ENCODE results near the gene LCP2.

DNA sequence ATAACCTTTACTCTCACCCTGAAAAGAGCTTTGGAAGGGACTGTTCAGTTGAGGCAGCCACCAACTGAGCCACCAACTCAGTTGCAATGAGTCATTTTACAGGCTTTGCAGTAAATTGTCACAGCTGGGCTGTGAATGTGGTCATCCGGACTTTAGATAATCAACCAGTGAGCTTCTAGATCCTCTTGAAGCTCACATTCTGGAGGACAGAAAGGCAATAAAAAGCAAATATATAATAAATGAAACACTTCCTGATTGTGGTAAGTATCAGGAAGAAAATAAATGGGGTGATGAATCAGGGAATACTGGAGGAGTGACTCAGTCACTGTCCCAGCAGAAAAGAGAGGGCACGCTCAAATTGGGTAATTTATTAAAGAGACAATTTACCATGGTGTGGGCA lies 78.0 kb downstream of the LCP2 start:
- TF ChIP-seq EZH2 (IDR thresholded peaks at IDR 0.05; ENCODE audit: borderline replicate concordance, low read length) = no peak
- TF ChIP-seq, protein P1, sequence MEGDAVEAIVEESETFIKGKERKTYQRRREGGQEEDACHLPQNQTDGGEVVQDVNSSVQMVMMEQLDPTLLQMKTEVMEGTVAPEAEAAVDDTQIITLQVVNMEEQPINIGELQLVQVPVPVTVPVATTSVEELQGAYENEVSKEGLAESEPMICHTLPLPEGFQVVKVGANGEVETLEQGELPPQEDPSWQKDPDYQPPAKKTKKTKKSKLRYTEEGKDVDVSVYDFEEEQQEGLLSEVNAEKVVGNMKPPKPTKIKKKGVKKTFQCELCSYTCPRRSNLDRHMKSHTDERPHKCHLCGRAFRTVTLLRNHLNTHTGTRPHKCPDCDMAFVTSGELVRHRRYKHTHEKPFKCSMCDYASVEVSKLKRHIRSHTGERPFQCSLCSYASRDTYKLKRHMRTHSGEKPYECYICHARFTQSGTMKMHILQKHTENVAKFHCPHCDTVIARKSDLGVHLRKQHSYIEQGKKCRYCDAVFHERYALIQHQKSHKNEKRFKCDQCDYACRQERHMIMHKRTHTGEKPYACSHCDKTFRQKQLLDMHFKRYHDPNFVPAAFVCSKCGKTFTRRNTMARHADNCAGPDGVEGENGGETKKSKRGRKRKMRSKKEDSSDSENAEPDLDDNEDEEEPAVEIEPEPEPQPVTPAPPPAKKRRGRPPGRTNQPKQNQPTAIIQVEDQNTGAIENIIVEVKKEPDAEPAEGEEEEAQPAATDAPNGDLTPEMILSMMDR (conservative IDR thresholded peaks at IDR 0.05 in 1 of 2, IDR thresholded peaks at IDR 0.05 in 1 of 2; ENCODE audit: extremely low read depth in 1 of 2, insufficient read depth in 1 of 2, low read depth in 1 of 2, low read length in 2 of 2) = no peak
